K562 (cell line): Measurements from ENCODE around the gene METTL18.

ENCODE experiments used
- CBX8 ChIP-seq: fragments of 200-600 bp; sonication (generic); IDR thresholded peaks from 2 replicates; pipeline ENCODE4 v1.6.1; 2012; ENCODE audit warnings: borderline replicate concordance, mixed run types, low read depth, mild to moderate bottlenecking, moderate library complexity, mixed read lengths, low read length, control low read depth, inconsistent platforms; ENCODE audit not compliant: poor library complexity, severe bottlenecking; ENCODE audit errors: extremely low read depth
- FOXM1 ChIP-seq, 2 experiments: fragments of 450-650 bp in 1 of 2; sonication (generic) in 1 of 2; formaldehyde crosslinking in 1 of 2; IDR thresholded peaks; 2 replicates each; pipeline versions ENCODE4 v1.6.1 to v1.9.0; 2017 to 2022; ENCODE audit warnings: low read depth in 2 of 2, mild to moderate bottlenecking in 2 of 2, missing genetic modification reagents in 1 of 2, moderate library complexity in 1 of 2
- PHB2 ChIP-seq: fragments of 450-650 bp; IDR thresholded peaks from 2 replicates; pipeline ENCODE4 v1.6.1; 2017; ENCODE audit warnings: low read depth
- TF ChIP-seq, protein P1 (sequence below), 3 experiments: IDR thresholded peaks in 2 of 3; conservative IDR thresholded peaks in 1 of 3; 2 replicates each; pipeline ENCODE4 v1.5.1; 2011 to 2012; ENCODE audit warnings: low read length in 3 of 3, mild to moderate bottlenecking in 3 of 3, control low read depth in 2 of 3, improper control_type of control experiment in 1 of 3, inconsistent platforms in 1 of 3, low read depth in 1 of 3, mixed read lengths in 1 of 3, moderate library complexity in 1 of 3; ENCODE audit not compliant: insufficient read depth in 2 of 3
- TF ChIP-seq, protein P2 (sequence below): fragments of 250-450 bp; sonication (Bioruptor Pico); IDR thresholded peaks from 2 replicates; pipeline ENCODE4 v1.4.0; 2020; ENCODE audit warnings: mild to moderate bottlenecking, moderate library complexity

DNA sequence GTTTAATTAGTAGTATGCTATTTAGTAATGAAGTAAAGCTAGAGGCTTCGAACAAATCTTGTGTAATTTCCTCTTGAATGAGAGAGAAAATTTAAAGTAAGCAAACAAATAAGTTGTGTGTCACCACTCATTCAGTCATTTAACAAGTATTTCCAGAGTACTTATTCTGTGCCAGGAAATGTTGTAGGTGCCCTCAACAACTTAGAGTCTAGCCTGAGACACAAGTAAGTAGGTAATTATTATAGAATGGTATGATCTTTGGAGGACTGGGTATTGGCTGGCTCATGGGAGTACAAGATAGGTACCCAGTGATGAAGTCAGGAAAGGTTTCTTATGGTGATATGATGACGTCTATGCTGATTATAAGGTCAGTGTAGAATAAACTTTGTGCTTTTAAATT lies 17.4 kb upstream of the METTL18 start:
- no peak for TF ChIP-seq PHB2
- no peak for TF ChIP-seq CBX8
- TF ChIP-seq, protein P1, sequence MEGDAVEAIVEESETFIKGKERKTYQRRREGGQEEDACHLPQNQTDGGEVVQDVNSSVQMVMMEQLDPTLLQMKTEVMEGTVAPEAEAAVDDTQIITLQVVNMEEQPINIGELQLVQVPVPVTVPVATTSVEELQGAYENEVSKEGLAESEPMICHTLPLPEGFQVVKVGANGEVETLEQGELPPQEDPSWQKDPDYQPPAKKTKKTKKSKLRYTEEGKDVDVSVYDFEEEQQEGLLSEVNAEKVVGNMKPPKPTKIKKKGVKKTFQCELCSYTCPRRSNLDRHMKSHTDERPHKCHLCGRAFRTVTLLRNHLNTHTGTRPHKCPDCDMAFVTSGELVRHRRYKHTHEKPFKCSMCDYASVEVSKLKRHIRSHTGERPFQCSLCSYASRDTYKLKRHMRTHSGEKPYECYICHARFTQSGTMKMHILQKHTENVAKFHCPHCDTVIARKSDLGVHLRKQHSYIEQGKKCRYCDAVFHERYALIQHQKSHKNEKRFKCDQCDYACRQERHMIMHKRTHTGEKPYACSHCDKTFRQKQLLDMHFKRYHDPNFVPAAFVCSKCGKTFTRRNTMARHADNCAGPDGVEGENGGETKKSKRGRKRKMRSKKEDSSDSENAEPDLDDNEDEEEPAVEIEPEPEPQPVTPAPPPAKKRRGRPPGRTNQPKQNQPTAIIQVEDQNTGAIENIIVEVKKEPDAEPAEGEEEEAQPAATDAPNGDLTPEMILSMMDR (IDR thresholded peaks at IDR 0.05 in 2 of 3, conservative IDR thresholded peaks at IDR 0.05 in 1 of 3; ENCODE audit: insufficient read depth in 2 of 3, low read depth in 1 of 3, low read length in 3 of 3) = no peak
- TF ChIP-seq FOXM1 (IDR thresholded peaks at IDR 0.05; ENCODE audit: low read depth) = no peak
- TF ChIP-seq FOXM1 (CRISPR knock-in tag; IDR thresholded peaks at IDR 0.05; ENCODE audit: low read depth) = no peak
- TF ChIP-seq, protein P2, sequence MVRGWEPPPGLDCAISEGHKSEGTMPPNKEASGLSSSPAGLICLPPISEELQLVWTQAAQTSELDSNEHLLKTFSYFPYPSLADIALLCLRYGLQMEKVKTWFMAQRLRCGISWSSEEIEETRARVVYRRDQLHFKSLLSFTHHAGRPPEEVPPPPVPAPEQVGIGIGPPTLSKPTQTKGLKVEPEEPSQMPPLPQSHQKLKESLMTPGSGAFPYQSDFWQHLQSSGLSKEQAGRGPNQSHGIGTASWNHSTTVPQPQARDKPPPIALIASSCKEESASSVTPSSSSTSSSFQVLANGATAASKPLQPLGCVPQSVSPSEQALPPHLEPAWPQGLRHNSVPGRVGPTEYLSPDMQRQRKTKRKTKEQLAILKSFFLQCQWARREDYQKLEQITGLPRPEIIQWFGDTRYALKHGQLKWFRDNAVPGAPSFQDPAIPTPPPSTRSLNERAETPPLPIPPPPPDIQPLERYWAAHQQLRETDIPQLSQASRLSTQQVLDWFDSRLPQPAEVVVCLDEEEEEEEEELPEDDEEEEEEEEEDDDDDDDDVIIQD = no peak
